Measurements from ENCODE around the gene RHOF. TPM values are rescaled to one million over a fixed set of nuclear protein-coding genes. Genes with fewer than 3 reads are reported as not detected.

Gene RHOF
- total and polyA plus RNA-seq, 2 of the 8 experiments (the other 6 are each of a cell fraction or from before 2014, with no cell fraction given): 23.8 to 31.9 TPM

GRCh38 chr12:121831571-121832245, 38.2 kb upstream of the RHOF start:
- no peak overlapping the region for H3K56ac ChIP-seq (replicated peaks; ENCODE audit: insufficient read length, low read depth, low read length)
- POLR2A ChIA-PET (ENCODE audit: partially characterized antibody): interaction anchor here (1.3 to 1.7 kb wide), 2 partner anchors 11 to 30 kb away, joined by 3 read pairs; no protein-coding TSS in a partner anchor
- no peak overlapping the region for H3K14ac ChIP-seq (ENCODE audit: insufficient read length)

More at GRCh38 chr12:121831571-121832245, 38.2 kb upstream of the RHOF start:
- CTCF ChIA-PET (ENCODE audit: partially characterized antibody): interaction anchor here (0.5 to 1.5 kb wide), 3 partner anchors 20 to 353 kb away, joined by 3 to 4 read pairs (median 3); no protein-coding TSS in a partner anchor
- H3K4me2 ChIP-seq (ENCODE audit: insufficient read depth in 1 of 2, low read depth in 2 of 2, low read length in 2 of 2): no peak overlapping the region
- no peak overlapping the region for H2AK5ac ChIP-seq (ENCODE audit: low read depth, low read length)
- H2AFZ ChIP-seq (ENCODE audit: low read length): no peak overlapping the region
- no peak for DNase-seq (ENCODE audit: low read depth in 1 of 2, low spot score in 2 of 2)
- H3K4me3 ChIP-seq (ENCODE audit: extremely low read depth in 1 of 4, insufficient read depth in 2 of 4, low read depth in 3 of 4, low read length in 4 of 4): no peak overlapping the region
- no peak overlapping the region for H3K23ac ChIP-seq (ENCODE audit: insufficient read length)
- H3K9me3 ChIP-seq (ENCODE audit: insufficient read depth in 2 of 2, low read depth in 1 of 2, low read length in 1 of 2): no peaks in the 10 kb centered on the region
- no peak overlapping the region for H2BK15ac ChIP-seq (ENCODE audit: low read length)
- no peak overlapping the region for H4K5ac ChIP-seq (ENCODE audit: insufficient read length, low read depth, low read length)
- no peak overlapping the region for H3K4ac ChIP-seq (replicated peaks; ENCODE audit: insufficient read length, low read depth, low read length)
- no peak overlapping the region for H2BK120ac ChIP-seq (replicated peaks; ENCODE audit: low read depth, low read length)
- no peak overlapping the region for H3K18ac ChIP-seq (ENCODE audit: extremely low read depth, low read length)
- no peaks in the 10 kb centered on the region for H3K23me2 ChIP-seq (ENCODE audit: low read depth, low read length)
- no peak overlapping the region for H2BK20ac ChIP-seq (ENCODE audit: low read length)
- no peaks in the 10 kb centered on the region for H3K79me1 ChIP-seq (ENCODE audit: low read depth, low read length)
- H4K20me1 ChIP-seq (replicated peaks in 1 of 2; ENCODE audit: control insufficient read depth in 1 of 2, insufficient read depth in 2 of 2, low read length in 2 of 2): peaks cover 0 to 4% of the 10 kb centered on the region in 2 experiments
- WGBS, 2 experiments (ENCODE audit: extremely low coverage in 1 of 2, insufficient coverage in 1 of 2, insufficient read length in 1 of 2, insufficient replicate concordance in 2 of 2, low coverage in 1 of 2, low lambda C conversion rate in 2 of 2, missing lambda C conversion rate in 1 of 2): 90% methylated on average over 19 of the region's 19 CpGs; no CpG with 5 or more reads in 1 of the 2 experiments
- TF ChIP-seq KDM1A (IDR thresholded peaks at IDR 0.05; ENCODE audit: borderline replicate concordance, low read length) (no peak), SIRT6 (IDR thresholded peaks at IDR 0.05; ENCODE audit: low read length) (no peak), POU5F1 (IDR thresholded peaks at IDR 0.05; ENCODE audit: low read depth, low read length) (no peak), BRCA1 (IDR thresholded peaks at IDR 0.05; ENCODE audit: low read depth, low read length) (no peak), RAD21 (IDR thresholded peaks at IDR 0.05 in 1 of 2, conservative IDR thresholded peaks at IDR 0.05 in 1 of 2; ENCODE audit: low read depth in 2 of 2, low read length in 2 of 2) (no peak), SP2 (IDR thresholded peaks at IDR 0.05; ENCODE audit: low read length) (no peak)
- no peak overlapping the region for H2BK5ac ChIP-seq (ENCODE audit: low read depth, low read length)
- peaks cover 3 to 39% (median 14%) of the 10 kb centered on the region in 4 experiments; a peak in 7 of 8 replicates for H3K36me3 ChIP-seq (ENCODE audit: control insufficient read depth in 2 of 4, insufficient read depth in 4 of 4, low read length in 3 of 4)
- no peak overlapping the region for H2BK12ac ChIP-seq (ENCODE audit: low read depth, low read length)
- H3K4me1 ChIP-seq (replicated peaks in 1 of 4; ENCODE audit: control insufficient read depth in 3 of 4, insufficient read depth in 4 of 4, low read length in 3 of 4): no peaks in the 10 kb centered on the region
- no peaks in the 10 kb centered on the region for H3K27me3 ChIP-seq (replicated peaks in 1 of 4; ENCODE audit: control insufficient read depth in 3 of 4, extremely low read depth in 1 of 4, insufficient read depth in 3 of 4, low read length in 3 of 4)
- no peak overlapping the region for H4K91ac ChIP-seq (replicated peaks; ENCODE audit: insufficient read length, low read length)
- no peak for FAIRE-seq
- no peak overlapping the region for H3K27ac ChIP-seq (ENCODE audit: low read depth, low read length)
- no peak overlapping the region for H4K8ac ChIP-seq (ENCODE audit: extremely low read depth, insufficient read depth, low read length)
- no peaks in the 10 kb centered on the region for H3K79me2 ChIP-seq (ENCODE audit: control insufficient read depth in 1 of 2, insufficient read depth in 2 of 2, low read length in 2 of 2)
- H3K9ac ChIP-seq (replicated peaks in 1 of 4; ENCODE audit: extremely low read depth in 1 of 4, low read depth in 3 of 4, low read length in 3 of 4): no peak overlapping the region
